Measurements from ENCODE around the gene AP2A1.

DNA sequence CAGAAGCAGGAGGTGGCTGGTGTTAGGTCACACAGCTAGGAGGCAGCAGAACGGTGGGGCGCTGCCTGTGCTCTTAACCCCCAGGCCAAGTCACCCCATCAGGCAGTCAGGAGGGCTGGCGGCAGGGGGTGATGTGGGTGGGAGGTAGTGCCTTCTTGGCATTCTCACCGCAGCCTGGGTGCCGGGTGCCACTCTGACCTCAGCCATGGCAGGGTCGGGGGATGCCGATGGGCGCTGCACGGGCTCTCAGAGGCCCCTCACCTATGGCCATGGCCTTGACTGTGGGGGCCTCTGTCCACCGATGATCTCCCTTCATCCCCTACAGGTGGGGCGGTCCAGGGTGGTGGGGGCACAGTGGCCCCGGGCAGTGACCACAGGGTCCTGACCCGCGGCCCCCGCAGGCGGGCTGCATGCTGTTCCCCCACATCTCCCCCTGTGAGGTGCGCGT is 89.8 kb downstream of the AP2A1 start:
- TF ChIP-seq, protein P1, sequence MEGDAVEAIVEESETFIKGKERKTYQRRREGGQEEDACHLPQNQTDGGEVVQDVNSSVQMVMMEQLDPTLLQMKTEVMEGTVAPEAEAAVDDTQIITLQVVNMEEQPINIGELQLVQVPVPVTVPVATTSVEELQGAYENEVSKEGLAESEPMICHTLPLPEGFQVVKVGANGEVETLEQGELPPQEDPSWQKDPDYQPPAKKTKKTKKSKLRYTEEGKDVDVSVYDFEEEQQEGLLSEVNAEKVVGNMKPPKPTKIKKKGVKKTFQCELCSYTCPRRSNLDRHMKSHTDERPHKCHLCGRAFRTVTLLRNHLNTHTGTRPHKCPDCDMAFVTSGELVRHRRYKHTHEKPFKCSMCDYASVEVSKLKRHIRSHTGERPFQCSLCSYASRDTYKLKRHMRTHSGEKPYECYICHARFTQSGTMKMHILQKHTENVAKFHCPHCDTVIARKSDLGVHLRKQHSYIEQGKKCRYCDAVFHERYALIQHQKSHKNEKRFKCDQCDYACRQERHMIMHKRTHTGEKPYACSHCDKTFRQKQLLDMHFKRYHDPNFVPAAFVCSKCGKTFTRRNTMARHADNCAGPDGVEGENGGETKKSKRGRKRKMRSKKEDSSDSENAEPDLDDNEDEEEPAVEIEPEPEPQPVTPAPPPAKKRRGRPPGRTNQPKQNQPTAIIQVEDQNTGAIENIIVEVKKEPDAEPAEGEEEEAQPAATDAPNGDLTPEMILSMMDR (IDR thresholded peaks at IDR 0.05; ENCODE audit: insufficient read depth, low read length, poor library complexity, severe bottlenecking) = no peak
- no peak for TF ChIP-seq EZH2phosphoT487 (conservative IDR thresholded peaks at IDR 0.05; ENCODE audit: low read length)

Measured in SU-DHL-6 (cell line).